Rectal smooth muscle tissue (tissue), 1 donor: ENCODE measurements around the gene NXPH4.

Experiments used
- H3K27ac ChIP-seq: one replicate; pipeline ENCODE4 v1.7.0; 2013; ENCODE audit warnings: low read depth, low read length, inconsistent platforms
- H3K27me3 ChIP-seq: one replicate; pipeline ENCODE4 v1.7.0; 2013; ENCODE audit warnings: low read length; ENCODE audit not compliant: control insufficient read depth, insufficient read depth
- H3K36me3 ChIP-seq: one replicate; pipeline ENCODE4 v1.7.0; 2013; ENCODE audit warnings: low read length; ENCODE audit not compliant: control insufficient read depth, insufficient read depth
- H3K4me1 ChIP-seq: one replicate; pipeline ENCODE4 v1.7.0; 2013; ENCODE audit warnings: low read length; ENCODE audit not compliant: control insufficient read depth, insufficient read depth
- H3K4me3 ChIP-seq: one replicate; pipeline ENCODE4 v1.7.0; 2013; ENCODE audit warnings: low read length
- H3K9ac ChIP-seq: one replicate; pipeline ENCODE4 v1.7.0; 2013; ENCODE audit warnings: low read length

Gene NXPH4

DNA sequence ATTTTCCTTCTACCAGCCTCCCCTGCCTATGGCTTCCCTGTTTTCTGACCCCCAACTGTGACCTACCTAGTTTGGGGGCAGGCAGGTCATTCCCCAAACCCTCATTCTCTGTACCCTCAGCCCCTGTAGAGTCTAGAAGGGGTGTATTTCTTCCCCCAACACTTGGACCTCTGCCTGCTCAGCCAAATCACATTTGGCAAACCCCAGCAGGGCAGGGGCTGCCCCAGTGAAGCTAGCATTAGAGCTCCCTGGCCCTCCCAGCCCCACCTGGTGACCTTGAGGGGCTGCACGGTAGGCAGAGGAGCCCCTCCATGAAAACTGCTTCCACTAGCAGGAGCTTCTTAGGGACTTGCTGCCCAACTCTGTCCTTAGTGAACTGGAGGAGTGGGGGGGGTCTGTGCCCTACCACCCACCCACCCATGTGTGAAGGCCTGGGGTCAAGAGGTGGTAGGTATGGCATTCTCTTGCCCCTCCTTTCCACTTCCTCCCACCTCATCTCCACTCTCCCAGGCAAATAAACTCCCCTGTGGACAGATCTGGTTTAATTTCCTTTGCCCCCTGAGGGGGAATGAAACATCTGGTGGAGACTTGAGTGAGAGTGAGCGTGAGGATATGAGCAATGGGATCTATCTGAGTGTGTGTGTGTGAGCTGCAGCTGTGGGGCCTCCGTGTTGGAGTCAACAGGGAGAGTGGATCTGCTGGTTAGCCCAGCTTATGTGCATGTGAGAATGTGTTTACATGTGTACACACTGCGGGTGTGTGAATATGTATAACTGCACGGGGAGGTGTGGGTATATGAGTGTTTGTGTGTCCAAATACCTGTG, 1.6 kb downstream of the NXPH4 start:
- Histone ChIP-seq H3K36me3 (no peaks in the 10 kb centered on the region), H3K27me3 (peaks cover 76% of the 10 kb centered on the region), H3K4me3 (no peak overlapping the region), H3K9ac (no peak overlapping the region), H3K27ac (no peak overlapping the region), H3K4me1 (no peaks in the 10 kb centered on the region)

DNA sequence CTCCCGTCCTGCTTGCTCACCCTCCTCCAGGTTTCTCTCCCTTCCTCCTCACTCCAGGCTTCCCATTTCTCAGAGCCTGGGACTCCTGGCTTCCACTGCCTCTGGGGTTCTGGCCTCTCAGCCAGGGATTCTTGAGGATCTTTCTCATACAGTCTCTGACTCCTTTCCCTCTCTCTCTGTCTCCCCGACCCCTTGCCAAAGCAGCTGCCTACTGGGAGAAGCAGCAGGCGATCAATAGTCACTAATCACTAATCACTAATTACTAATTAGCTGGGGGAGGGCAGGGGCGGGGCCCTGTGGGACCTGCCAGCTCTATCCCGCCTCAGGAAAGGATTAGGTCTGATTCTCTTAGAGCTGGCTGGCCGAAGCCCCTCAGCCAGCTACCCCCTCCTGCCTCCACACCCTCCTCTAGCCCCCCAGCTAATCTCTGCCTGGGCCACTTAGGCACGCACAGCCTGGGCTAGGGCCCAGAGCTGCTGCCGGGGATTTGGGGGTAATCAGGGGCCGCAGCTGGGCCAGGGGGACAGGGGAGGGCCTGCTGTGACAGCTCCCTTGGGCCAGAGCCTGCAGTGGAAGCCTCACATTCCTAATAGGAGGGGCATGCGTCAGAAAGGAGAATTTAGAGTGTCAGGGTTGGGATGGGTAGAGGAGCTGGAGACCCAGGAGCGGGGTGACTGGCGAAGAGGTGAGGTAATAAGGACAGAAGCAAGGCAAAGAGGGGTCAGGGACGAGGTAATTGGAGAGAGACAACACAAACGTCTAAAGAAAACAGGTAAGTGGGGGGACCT, 2.8 kb downstream of the NXPH4 start:
- Histone ChIP-seq H3K4me1 (no peaks in the 10 kb centered on the region), H3K9ac (no peak overlapping the region), H3K4me3 (no peak overlapping the region), H3K27ac (no peak overlapping the region), H3K27me3 (peaks cover 84% of the 10 kb centered on the region), H3K36me3 (no peaks in the 10 kb centered on the region)

DNA sequence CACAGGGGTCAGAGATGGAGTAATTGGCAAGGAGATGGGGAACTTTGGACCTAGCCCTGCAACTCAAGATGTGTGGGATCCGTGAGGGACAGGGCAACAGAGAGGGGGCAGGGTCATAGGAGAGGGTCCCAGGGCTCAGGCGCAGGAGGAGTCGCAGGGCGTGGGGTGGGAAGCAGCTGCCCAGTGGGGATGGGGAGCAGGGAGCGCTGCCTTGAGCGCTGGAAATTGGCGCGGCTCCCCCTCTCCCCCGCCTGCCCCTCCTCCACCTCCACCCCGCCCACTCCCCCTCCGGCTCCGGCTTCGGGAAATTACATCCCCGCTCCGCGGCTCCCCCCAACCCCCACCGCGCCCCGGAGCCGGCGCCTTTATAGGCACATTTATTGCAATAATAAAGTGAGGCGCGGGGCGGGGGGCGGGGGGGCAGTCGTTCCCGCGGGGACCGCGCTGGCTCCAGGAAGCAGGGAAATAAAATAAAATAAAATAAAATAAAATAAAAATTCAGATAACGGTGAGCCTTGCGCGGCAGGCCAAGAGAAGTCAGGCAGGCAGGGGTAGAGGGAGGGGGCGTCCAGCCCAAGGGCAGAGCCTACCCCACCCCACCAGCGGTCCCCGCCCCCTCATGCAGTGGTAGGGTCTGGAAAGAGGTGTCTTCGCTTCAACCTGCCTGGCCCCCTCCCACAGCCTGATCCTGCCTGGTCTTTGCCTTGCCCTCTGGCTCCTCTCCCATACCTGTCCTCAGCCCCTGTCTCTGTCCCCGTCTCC, 3.6 kb downstream of the NXPH4 start:
- Histone ChIP-seq H3K27ac (no peak overlapping the region), H3K4me3 (no peak overlapping the region), H3K9ac (no peak overlapping the region), H3K36me3 (no peaks in the 10 kb centered on the region), H3K27me3 (peaks cover 83% of the 10 kb centered on the region), H3K4me1 (no peaks in the 10 kb centered on the region)

DNA sequence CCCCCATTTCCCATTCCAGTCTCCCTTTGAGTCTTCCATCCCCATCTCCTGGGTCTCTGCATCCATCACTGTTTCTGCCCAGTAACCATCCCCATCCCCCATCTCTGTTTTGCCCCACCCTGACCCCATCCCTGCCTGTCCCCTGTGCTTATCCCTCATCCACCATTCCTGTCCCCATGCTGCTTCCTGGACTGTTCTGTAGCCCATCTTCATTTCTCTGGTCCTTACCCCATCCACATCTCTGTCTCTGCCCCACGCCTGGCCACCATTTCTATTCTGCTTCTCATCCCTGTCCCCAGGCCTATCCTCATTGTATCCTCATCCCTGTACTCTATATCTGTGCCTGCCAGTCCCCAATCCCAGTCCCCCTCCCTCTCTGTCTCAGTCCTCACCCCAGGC, 4.2 kb downstream of the NXPH4 start:
- Histone ChIP-seq H3K27me3 (peaks cover 81% of the 10 kb centered on the region), H3K4me1 (no peaks in the 10 kb centered on the region), H3K4me3 (no peak overlapping the region), H3K27ac (no peak overlapping the region), H3K9ac (no peak overlapping the region), H3K36me3 (no peaks in the 10 kb centered on the region)

DNA sequence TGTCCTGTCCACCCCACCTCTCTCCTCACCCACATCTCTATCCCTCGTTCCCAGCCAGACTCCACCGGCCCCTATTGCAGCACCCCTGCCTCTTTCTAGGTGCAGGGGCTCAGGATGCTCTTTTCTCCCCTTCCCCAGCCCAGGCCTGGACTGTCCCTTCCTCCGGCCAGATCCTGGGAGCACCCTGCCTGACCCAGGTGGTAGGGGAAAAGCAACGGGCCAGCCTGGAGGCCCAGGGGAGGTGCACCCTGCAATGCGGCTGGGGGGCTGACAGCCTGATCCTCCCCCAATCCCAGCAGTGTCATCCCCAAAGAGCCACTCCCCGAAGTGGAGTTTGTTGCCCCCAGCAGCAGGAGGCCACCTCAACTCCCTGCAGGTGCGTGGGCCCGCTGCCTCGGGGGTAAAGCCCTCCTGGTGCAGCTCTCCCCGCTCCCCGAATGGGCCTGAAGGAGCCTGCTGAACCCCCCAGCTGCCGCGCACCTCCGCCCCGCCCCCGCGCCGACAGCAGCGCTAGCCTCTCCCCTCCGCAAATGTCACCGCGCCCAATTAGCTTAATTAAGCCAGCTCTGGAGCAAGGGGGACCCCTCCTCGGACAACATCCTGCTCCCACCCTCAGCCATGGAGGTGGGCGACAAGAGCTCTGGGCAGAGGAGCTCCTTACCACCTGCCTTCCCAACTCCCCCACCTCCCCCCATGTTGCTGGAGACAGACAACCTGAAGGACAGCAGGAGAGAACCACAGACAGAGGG, 4.7 kb downstream of the NXPH4 start:
- Histone ChIP-seq H3K4me3 (no peak overlapping the region), H3K27ac (no peak overlapping the region), H3K9ac (no peak overlapping the region), H3K27me3 (peaks cover 81% of the 10 kb centered on the region), H3K36me3 (no peaks in the 10 kb centered on the region), H3K4me1 (no peaks in the 10 kb centered on the region)

DNA sequence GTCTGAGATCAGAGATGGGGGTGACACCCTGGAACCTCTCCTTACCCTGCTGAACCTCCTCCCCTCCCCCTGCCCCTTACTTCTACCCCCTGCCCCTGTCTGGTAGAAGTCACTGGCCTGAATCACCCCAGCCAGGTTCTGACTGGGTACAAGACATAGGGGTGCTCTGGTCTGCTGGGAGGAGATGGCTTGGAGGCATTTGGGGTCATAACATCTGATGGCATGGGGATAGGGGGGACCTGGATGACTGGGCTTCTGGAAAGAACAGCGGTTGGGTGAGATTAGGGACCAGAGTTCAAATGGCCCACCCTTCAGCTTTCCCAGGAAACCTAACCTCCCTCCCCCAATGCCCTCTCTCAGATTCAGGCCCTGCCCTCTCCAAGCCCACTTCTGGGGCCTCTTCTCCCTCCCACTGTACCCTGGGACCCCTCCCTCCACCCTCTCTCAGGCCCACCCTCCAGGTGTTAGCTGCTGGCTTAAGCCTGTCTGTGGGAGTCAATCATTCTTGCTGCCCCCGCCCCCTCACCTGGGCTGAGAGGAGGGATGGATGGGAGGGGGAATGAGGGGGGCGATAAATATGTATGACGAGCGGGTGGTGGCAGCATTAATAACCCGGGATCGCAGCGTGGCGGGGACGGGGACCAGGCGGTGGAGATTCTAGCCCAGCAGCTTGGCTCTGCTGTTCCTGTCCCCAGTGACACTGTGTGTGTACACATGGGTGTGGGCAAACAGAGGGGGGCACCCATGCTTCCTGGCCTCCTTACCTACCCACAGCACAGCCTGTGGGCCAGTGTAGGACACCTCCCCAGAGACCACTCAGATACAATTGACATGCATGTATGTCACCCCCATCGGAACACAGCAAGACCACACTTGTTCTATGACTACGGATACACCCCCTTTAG, 5.9 kb downstream of the NXPH4 start:
- Histone ChIP-seq H3K27ac (no peak overlapping the region), H3K4me1 (no peaks in the 10 kb centered on the region), H3K27me3 (peaks cover 77% of the 10 kb centered on the region), H3K9ac (no peak overlapping the region), H3K4me3 (no peak overlapping the region), H3K36me3 (no peaks in the 10 kb centered on the region)

DNA sequence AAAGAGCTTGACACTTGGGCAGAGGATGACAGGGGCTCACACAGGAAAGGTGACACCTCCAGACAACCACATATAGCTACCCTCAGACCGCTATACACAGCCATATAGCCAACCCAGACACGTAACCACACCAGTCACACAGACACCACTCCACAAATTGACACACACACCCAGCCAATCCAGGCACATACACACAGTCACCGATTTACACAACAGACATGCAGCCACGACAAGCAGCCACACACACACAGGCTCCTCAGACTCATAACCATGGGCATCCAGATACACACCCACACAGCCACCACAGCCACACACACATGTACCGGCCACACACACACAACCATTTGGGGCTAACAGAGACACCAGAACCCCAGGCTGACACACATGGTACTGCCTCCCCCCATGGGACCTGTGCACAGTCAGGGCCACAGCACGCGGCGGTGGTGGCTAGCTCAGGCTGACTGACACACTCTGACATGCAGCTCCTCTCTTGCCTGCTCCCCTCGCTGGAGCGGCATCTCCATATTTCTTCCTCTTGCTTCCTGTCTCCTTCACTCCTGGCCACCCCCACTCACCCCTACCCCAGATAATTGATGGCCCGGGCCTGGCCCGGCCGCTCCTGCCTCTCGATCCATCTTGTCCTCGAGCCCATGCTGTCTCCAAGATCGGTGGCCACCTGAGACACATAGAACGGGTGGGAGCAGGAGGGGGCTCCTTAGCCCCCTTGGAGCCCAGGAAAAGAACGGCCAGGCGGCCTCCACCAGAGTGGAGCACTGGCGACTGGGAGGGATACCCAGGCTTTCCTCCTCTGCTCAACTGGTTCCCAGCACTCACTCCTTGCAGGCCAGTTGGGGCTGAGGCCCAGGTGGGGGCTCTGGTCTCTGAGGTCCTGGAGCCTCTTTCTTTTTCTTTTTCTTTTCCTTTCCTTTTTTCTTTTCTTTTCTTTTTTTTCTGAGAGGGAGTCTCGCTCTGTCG, 6.9 kb downstream of the NXPH4 start:
- H3K4me1 ChIP-seq: no peaks in the 10 kb centered on the region
- peaks cover 68% of the 10 kb centered on the region for H3K27me3 ChIP-seq
- no peaks in the 10 kb centered on the region for H3K36me3 ChIP-seq
- H3K4me3 ChIP-seq: no peak overlapping the region
- H3K27ac ChIP-seq: no peak overlapping the region
- no peak overlapping the region for H3K9ac ChIP-seq

DNA sequence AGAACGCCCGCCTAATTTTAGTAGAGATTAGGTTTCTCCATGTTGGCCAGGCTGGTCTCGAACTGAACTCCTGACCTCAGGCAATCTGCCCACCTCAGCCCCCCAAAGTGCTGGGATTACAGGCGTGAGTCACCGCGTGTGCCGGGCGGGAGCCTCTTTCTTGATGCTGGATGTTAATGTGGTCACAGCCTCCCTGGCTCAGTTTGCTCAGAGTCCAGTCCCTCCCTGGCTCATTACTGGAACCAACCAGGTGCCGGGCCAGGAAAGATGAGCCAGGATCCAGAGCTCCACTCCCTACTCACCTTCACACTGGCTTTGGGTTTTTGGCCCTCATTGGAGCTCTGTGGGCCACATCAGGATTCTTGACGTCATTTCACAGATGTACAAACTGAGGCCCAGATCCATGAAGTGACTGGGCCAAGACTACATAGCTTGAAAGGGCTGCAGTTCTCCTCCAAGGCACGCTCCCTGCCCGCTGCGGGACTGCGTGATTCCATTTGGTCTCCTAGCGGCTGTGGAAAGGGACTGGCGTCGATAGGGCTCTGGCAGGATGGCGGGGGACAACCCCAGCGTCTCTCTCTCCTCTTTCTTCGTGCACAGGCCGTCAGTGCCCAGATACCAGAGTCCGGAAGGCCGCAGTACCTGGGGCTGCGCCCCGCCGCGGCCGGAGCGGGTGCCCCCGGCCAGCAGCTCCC, 7.8 kb downstream of the NXPH4 start:
- H3K27ac ChIP-seq: no peak overlapping the region
- H3K9ac ChIP-seq: no peak overlapping the region
- H3K4me1 ChIP-seq: no peaks in the 10 kb centered on the region
- no peaks in the 10 kb centered on the region for H3K36me3 ChIP-seq
- H3K27me3 ChIP-seq: peaks cover 59% of the 10 kb centered on the region
- H3K4me3 ChIP-seq: peak overlapping the region; percentile 15

DNA sequence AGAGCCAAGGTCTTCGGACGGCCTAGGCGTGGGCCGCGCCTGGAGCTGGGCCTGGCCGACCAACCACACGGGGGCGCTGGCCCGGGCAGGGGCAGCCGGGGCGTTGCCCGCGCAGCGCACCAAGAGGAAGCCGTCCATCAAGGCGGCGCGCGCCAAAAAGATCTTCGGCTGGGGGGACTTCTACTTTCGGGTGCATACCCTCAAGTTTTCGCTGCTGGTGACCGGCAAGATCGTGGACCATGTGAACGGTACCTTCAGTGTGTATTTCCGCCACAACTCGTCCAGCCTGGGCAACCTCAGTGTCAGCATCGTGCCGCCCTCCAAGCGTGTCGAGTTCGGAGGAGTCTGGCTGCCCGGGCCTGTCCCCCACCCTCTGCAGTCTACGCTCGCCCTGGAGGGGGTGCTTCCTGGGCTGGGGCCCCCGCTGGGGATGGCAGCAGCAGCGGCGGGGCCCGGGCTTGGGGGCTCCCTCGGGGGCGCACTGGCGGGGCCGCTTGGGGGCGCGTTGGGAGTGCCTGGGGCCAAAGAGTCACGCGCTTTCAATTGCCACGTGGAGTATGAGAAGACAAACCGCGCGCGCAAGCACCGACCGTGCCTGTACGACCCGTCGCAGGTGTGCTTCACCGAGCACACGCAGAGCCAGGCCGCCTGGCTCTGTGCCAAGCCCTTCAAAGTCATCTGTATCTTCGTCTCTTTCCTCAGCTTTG, 8.5 kb downstream of the NXPH4 start:
- Histone ChIP-seq H3K27ac (no peak overlapping the region), H3K27me3 (peaks cover 53% of the 10 kb centered on the region), H3K4me1 (no peaks in the 10 kb centered on the region), H3K36me3 (no peaks in the 10 kb centered on the region), H3K4me3 (no peak overlapping the region), H3K9ac (no peak overlapping the region)
